SW 1271 (cell line): ENCODE results near the gene RINT1.
"Not testable (repeated sequence)": the region's sequence is repeated elsewhere in the genome, so short reads cannot be mapped to it uniquely, and the experiment has no call there.

Experiments used
- DNase-seq, 2 experiments: peaks; one replicate each; lab custom pipeline; 2025; lab: John Stamatoyannopoulos, UW

The RINT1 gene

GRCh38 chr7:105531792-105532671 is at the start of gene RINT1:
TSS of gene RINT1 (plus strand) at chr7:105532201. CDS start at chr7:105532316, 115 bp downstream.
- peak; percentile 62 to 83 for DNase-seq

DNA sequence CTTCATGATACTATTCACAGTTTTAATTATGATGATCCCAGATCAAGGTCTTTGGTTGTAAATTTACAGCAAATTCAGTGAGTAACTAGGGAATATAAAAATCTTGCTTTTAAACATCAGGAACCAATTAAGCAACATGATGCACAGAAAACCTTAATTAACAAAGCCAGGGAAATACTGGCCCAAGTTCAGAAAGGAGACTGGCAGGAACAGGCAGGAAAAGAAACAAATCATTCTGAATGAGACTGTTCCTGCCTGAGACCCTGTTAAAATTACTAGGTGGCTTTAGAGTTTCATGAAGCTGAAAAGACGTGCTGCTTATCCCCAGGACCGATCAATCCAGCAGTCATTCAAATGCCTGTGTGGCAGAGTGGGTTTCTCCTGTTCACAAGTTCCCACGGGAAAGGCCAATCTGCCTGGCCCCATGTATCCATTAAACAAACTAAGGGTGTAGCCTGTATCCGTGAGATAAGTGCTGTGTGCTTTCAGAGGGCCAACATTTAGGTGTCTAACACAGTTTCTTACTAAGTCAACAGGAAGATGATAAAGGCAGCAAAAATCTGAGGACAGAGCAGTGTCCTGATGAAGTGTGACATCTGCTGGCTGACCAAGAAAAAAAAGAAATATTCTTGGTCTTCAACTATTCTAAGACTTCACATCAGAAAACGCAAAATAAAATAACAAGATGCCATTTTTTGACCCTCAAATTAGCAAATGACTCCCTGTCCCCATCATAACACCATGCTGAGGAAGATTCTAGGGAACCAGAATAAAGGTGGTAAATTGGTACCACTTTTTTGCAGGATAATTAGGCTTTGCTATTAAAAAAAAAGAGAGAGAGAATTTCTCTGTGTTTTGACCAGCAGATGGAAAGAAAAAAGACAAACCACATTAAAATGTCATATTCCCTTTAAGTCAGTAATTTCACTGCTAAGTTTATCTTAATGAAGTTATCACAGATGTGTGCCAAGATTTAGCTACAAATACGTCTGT is 44.1 kb upstream of the RINT1 start:
- DNase-seq: peak in 1 of 2 experiments; percentile 84

GRCh38 chr7:105489409-105489808 is 42.6 kb upstream of the RINT1 start:
- DNase-seq: no peak

DNA sequence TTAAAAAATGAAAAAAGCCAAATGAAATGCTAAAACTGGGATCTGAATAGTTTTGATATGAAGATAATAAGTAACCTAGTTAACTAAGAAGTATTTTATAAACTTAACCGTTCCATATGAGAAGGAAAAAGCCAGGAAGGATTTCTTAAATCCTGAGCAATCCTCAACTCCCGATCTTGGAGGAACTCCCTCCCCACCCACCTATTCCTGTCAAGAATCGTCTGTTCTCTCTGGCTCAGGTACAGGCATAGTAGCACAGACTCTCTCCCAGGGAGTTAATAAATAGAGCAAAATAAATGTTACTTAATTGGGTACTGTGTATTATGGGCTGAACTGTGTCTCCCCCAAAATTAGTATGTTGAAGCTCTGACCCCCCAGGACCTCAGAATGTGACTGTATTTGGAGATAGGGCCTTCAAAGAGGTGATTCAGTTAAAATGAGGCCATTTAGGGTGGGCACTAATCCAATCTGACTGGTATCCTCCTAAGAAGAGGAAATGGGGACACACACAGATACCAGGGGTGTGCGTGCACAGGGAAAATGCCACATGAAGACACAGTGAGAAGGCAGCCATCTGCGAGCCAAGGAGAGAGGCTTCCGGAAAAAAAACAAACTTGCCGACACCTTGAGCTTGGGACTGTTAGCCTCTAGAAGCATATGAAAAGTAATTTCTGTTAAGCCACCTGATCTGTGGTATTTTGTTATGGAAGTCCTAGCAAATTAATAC is 38.6 kb upstream of the RINT1 start:
- no peak for DNase-seq

- no peak for DNase-seq
Observed at GRCh38 chr7:105493923-105494315, 38.1 kb upstream of the RINT1 start.

DNA sequence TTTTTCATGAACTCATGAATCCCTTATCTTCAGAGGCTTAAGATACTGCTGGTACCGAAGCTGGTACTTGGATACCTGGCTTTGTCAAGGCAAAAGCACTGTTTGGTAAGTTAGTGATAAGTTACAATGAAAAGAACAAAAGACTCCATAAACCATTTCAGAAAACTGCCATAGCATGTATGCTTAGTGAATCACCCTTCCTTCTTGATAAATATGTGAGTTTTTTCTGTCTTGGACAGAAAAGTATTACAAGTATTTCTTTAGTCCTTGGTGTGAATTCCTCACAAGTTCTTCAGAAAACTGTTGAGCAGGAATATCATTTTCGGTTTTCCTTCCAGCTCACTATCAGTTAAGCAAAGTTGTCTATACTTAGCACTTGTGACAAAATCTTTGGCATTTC is 35.5 kb upstream of the RINT1 start:
- DNase-seq: no peak

DNA sequence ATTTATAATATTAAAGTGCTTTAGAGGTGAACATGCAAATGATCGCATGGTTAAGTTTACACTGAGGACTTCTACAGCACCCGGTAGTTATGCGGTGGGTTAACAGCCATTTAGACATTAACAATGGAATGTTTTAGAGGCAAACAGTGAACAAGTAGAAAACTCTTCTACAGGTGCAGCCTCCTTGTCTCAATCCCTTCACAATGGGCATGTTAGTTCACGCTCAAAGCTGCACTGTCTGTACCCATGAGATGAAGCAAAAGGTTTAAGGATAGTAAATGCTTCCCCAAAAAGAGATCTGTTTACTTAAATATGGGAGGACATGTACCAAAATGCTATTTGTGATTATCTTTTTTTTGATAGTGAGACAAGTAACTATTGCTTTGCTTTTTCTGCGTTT is 35.0 kb upstream of the RINT1 start:
- DNase-seq: no peak

- DNase-seq: no peak
Observed at GRCh38 chr7:105502173-105502572, 29.8 kb upstream of the RINT1 start.

DNA sequence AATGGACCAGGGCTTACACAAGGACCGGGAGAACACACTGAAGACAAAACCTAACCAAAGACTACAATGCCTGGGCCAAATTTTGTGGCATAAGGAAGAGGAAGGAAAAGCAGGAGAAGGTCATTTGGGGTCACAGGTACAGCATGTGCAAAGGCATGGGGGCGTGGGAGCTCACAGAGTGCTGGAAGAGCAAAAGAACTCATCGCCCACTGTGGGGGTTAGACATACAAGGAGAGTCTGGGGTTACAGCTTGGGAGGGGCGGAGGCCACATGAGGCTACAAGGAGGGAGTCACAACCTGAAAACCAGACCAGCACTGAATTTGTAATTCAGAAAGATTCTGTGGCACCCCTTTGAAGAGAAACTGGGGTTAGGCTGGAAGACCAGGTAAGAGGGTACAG is 19.6 kb upstream of the RINT1 start:
- no peak for DNase-seq

DNA sequence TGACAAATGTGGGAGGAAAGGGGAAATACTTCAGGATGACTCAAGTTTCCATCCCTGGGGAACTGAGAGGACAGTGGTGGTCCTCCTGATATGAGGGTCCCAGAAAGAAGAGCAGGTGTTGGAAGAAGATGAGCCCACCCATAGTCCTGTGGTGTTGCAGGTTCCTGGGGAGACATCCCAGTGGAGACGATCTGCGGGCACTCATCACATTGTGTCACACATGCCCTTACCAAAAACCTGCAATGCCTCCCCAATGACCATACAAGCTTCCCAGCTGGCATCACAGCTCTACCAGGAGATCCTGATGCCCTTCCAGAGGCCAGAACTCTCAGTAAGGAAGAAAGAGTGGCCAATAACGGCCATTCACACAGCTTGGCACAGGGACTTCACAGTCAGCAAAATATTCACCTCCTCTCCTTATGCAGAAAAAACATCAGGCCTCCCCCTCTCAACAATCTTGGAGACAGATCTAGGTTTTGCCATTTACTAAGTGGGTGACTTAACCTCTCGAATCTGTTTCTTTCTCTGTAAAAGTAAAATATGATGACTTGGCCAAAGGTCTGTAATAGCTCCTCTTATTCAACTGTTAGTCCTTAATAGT is 19.0 kb upstream of the RINT1 start:
- DNase-seq: no peak

DNA sequence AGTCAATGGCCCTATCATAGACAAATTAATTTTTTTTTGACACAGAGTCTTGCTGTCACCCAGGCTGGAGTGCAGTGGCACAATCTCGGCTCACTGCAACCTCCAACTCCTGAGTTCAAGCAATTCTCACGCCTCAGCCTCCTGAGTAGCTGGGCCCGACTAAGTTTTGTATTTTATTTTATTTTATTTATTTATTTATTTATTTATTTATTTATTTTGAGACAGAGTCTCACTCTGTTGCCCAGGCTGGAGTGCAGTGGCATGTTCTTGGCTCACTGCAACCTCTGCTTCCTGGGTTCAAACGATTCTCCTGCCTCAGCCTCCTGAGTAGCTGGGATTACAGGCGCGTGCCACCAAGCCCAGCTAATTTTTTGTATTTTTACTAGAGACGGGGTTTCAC is 16.4 kb upstream of the RINT1 start:
- DNase-seq: not testable (repeated sequence)

GRCh38 chr7:105519353-105519752 is 12.6 kb upstream of the RINT1 start:
- no peak for DNase-seq

GRCh38 chr7:105520620-105521019 is 11.4 kb upstream of the RINT1 start:
- not testable (repeated sequence) for DNase-seq

DNA sequence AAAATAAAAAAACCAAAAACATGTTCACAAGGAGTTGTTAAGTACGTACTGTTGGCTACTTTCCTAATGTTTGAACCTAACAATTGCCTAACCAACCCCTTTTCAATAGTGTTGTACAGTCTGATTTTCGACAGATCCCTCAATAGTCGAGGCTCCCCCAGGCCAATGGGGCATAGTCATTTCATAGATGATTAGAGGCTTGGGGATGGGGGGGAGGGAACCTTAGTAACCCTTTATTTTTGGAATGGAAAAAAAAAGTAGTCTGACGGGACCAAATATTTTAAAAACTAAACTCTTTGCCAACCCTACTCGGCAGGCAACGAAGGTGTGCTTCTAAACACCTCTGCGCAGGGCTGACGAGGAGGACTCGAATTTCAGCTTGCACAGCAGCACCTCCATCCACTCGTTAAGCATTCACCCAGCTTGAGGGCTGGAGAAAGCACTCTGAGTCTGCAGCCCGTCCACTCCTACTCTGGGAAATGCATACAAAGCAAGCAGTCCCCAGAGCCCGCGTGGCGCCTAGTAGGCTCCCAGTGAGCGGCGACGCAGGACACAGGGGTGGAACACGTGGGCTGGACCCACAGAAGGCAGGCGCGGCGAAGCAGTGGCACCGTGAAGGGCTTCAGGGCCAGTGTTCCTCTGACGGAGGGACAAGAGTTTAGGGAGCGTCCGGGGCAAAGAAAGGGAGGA is 10.8 kb upstream of the RINT1 start:
- peak in 1 of 2 experiments; percentile 41 for DNase-seq

- DNase-seq: peak; percentile 72 to 81
Observed at GRCh38 chr7:105521717-105522463, 10.1 kb upstream of the RINT1 start, which contains the start of gene PUS7. TSS of gene PUS7 (minus strand) at chr7:105522271. CDS start at chr7:105508512, 13,759 bp downstream.

DNA sequence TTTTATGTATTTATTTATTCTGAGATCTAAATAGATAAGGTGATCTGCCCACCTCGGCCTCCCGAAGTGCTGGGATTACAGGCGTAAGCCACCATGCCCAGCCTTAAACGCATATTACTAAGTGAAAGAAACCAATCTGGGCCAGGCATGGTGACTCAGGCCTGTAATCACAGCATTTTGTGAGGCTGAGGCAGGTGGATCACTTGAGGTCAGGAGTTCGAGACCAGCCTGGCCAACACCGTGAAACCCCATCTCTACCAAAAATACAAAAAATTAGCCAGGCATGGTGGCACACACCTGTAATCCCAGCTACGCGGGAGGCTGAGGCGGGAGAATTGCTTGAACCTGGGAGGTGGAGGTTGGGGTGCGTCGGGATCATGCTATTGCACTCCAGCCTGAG is 7.6 kb upstream of the RINT1 start:
- not testable (repeated sequence) for DNase-seq

DNA sequence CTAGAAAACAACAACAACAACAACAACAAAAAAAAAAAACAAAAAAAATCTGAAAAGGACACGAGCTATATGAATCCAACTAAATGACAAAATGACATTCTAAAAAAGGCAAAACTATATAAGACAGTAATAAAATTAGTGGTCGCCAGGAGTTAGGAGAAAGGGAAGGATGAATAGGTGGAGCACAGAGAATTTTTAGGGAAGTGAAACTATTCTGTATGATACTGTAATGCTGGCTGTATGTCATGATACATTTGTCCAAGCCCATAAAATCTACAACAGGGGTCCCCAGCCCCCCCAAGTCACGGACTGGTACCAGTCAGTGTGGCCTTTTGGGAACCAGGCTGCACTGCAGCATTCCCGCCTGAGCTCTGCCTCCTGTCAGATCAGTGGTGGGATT is 7.2 kb upstream of the RINT1 start:
- no peak for DNase-seq

DNA sequence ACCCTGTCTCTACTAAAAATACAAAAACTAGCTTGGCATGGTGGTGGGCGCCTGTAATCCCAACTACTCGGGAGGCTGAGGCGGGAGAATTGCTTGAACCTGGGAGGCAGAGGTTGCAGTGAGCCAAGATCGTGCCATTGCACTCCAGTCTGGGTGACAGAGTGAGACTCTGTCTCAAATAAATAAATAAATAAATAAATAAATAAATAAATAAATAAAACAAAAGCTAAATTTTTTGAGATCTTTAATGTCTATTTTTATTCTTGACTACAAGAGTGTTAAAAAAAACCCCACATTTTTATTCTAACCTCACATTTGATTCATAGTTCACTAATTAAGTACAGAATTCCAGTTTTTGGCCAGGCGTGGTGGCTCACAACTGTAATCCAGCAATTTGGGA is 4.3 kb upstream of the RINT1 start:
- not testable (repeated sequence) for DNase-seq

- DNase-seq: no peak
Observed at GRCh38 chr7:105530126-105530525, 1.9 kb upstream of the RINT1 start.

- no peak for DNase-seq
Observed at GRCh38 chr7:105530546-105530945, 1.5 kb upstream of the RINT1 start.
